B cell (primary cell): ENCODE measurements around the gene AZU1.

Experiments used
- CTCF ChIP-seq: fragments of 200-600 bp; IDR thresholded peaks from one replicate; pipeline ENCODE4 v1.8.0; 2022; ENCODE audit warnings: antibody characterized with exemption, mild to moderate bottlenecking
- EZH2 ChIP-seq: IDR thresholded peaks from 2 replicates; pipeline ENCODE4 v1.6.1; 2012; ENCODE audit warnings: borderline replicate concordance, low read depth, mild to moderate bottlenecking, moderate library complexity, low read length; ENCODE audit not compliant: insufficient read depth, poor library complexity, severe bottlenecking

DNA sequence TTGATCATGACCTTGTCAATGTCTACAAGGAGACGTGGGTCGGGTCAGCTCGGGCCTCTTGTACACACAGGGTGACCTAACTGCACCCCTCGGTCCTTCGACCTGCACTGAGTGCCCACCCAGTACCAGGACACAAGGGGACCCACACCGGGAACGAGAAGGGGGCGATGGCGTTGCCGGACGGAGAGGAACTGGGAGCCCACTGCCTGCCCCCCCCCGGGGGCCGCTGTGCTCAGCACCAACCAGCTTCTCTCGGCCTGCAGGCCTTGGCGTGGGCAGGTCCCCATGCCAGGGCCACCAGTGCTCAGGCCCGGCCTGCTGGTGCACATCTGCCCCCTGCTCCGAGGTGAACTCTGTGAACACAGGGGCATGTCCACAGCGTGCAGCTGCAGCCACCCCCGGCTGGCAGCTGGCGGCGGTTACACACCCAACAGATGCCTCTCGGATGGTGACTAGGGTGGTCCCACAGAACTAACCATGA lies 46.0 kb downstream of the AZU1 start:
- TF ChIP-seq EZH2 (no peak), CTCF (no peak)
